Upper lobe of left lung (tissue), 6 donors: ENCODE data around the gene FOXJ2. TPM values are rescaled to one million over a fixed set of nuclear protein-coding genes. Genes with fewer than 3 reads are reported as not detected.
"Not testable (repeated sequence)": the region's sequence is repeated elsewhere in the genome, so short reads cannot be mapped to it uniquely, and the experiment has no call there.

Experiments
- ATAC-seq, 2 donors: fragments of 200-7000 bp; cut with Tn5 transposase; one replicate each; pipeline ENCODE4 v1.9.1; 2022; ENCODE audit warnings: mild to moderate bottlenecking in 2 of 2, moderate library complexity in 2 of 2; ENCODE audit not compliant: low FRiP score in 2 of 2
- DNase-seq, 2 donors: peaks; one replicate each; pipeline ENCODE4 v3.0.0-alpha.2; 2019 to 2020
- H3K27ac ChIP-seq, 4 donors: fragments of 200-600 bp; sonication (generic); one replicate each; pipeline ENCODE4 v1.5.1; 2016 to 2019
- H3K27me3 ChIP-seq, 4 donors: fragments of 200-600 bp; sonication (generic); one replicate each; pipeline ENCODE4 v1.5.1; 2017 to 2019
- H3K36me3 ChIP-seq, 4 donors: fragments of 200-600 bp; sonication (generic); one replicate each; pipeline ENCODE4 v1.5.1; 2016 to 2019
- H3K4me1 ChIP-seq, 4 donors: fragments of 200-600 bp; sonication (generic); one replicate each; pipeline ENCODE4 v1.5.1; 2018 to 2019
- H3K4me3 ChIP-seq, 4 donors: fragments of 200-600 bp; sonication (generic); one replicate each; pipeline ENCODE4 v1.5.1; 2017 to 2019; ENCODE audit warnings: mild to moderate bottlenecking in 2 of 4, moderate library complexity in 1 of 4
- H3K9me3 ChIP-seq, 4 donors: fragments of 200-600 bp; sonication (generic); one replicate each; pipeline ENCODE4 v1.5.1; 2018 to 2019
- EP300 ChIP-seq, 4 donors: sonication (generic); formaldehyde crosslinking; IDR thresholded peaks; one replicate each; pipeline ENCODE4 v1.5.1; 2017; ENCODE audit warnings: antibody characterized with exemption in 4 of 4, control low read depth in 2 of 4
- POLR2A ChIP-seq, 4 donors: fragments of 450-650 bp; IDR thresholded peaks; one replicate each; pipeline ENCODE4 v1.5.1; 2016 to 2017; ENCODE audit warnings: antibody characterized with exemption in 4 of 4, mild to moderate bottlenecking in 2 of 4
- POLR2AphosphoS5 ChIP-seq, 2 donors: sonication (generic); formaldehyde crosslinking; IDR thresholded peaks; one replicate each; pipeline ENCODE4 v1.5.1; 2017; ENCODE audit warnings: antibody characterized with exemption in 2 of 2
- WGBS, 2 donors: methylation state at CpG; one replicate each; pipeline ENCODE4 v1.1.5; 2017 to 2018; 5-methylcytosine and 5-hydroxymethylcytosine counted together
- total RNA-seq, 6 donors: library from RNA; depleted of rRNA in 4 of 6; stranded (reverse); fragments of >200 nt in 4 of 6; gene quantifications; one replicate each; pipeline versions ENCODE4 v1.1.0 to v1.2.1, GENCODE V29; 2016 to 2021
- TF ChIP-seq, protein P1 (sequence below), 6 experiments: fragments of 450-650 bp in 4 of 6; fragments of 200-600 bp in 2 of 6; sonication (generic) in 2 of 6; IDR thresholded peaks; one replicate each; pipeline ENCODE4 v1.5.1; 2016 to 2019; ENCODE audit warnings: antibody characterized with exemption in 6 of 6
- donor health status: DM: no; HTN: no; CAD: no; lungs with moderate emphysema.
- donor health status: DM: no; HTN: yes; CAD: no; lungs with severe emphysema.

FOXJ2 gene
- total RNA-seq, 6 donors from 2014 or later = 14.7 to 25.1 (median 18.4) TPM

DNA sequence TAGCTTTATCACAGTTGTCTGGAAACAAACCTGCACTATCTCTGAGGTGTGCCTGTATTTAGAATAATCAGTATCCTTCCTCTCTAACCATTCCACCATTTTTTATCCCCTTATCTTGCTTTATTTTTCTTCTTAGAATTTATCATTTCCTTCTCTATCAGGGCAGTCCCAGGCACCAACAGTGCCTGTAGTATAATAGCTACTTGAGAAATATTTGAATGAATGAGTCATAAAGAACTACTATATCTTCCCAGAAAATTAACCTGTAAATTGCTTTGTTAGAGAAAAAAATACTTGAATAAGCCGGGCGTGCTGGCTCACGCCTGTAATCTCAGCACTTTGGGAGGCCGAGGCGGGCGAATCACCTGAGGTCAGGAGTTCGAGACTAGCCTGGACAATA is 21.2 kb upstream of the FOXJ2 start:
- no peak for DNase-seq

DNA sequence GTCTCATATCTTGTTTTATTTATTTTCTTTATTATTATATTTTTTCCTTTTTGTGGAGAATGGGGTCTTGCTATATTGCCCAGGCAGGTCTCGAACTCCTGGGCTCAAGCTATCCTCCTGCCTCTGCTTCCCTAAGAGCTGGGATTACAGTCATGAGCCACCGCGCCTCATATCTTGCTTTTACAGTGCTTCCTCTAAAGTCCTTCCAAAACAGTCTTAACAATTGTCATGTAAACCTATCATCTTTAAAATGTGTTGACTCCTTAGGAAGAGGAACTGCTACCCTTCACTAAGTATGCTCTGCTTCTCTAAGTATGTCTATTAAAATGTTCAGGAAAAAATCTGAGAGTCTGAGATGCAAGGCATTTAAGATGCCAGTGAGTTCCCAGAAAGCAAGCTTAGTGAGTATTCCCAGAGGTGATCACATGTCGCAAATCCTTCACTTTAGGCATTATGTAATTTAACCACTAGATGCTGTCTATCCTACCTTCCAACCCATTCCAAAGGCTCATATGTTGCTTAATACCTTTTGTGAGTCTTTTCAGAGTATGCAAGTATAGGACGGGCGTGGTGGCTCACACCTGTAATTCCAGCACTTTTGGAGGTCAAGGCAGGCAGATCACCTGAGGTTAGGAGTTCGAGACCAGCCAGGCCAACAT is 19.7 kb upstream of the FOXJ2 start:
- no peaks in the 10 kb centered on the region for H3K9me3 ChIP-seq
- ATAC-seq = no peak
- no peaks in the 10 kb centered on the region for H3K4me1 ChIP-seq
- TF ChIP-seq, protein P1, sequence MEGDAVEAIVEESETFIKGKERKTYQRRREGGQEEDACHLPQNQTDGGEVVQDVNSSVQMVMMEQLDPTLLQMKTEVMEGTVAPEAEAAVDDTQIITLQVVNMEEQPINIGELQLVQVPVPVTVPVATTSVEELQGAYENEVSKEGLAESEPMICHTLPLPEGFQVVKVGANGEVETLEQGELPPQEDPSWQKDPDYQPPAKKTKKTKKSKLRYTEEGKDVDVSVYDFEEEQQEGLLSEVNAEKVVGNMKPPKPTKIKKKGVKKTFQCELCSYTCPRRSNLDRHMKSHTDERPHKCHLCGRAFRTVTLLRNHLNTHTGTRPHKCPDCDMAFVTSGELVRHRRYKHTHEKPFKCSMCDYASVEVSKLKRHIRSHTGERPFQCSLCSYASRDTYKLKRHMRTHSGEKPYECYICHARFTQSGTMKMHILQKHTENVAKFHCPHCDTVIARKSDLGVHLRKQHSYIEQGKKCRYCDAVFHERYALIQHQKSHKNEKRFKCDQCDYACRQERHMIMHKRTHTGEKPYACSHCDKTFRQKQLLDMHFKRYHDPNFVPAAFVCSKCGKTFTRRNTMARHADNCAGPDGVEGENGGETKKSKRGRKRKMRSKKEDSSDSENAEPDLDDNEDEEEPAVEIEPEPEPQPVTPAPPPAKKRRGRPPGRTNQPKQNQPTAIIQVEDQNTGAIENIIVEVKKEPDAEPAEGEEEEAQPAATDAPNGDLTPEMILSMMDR (IDR thresholded peaks at IDR 0.05) = no peak
- TF ChIP-seq POLR2AphosphoS5 (IDR thresholded peaks at IDR 0.05) = peak in 1 of 2 donors; percentile 16
- DNase-seq = no peak
- H3K27me3 ChIP-seq = peaks cover 0 to 1% (median 0%) of the 10 kb centered on the region in 4 donors
- no peak overlapping the region for H3K4me3 ChIP-seq
- no peaks in the 10 kb centered on the region for H3K36me3 ChIP-seq
- H3K27ac ChIP-seq = no peak overlapping the region
- WGBS, 2 donors = 80 to 85% methylated on average over 7 of the region's 7 CpGs

More for the DNA sequence above, 21.2 kb upstream of the FOXJ2 start:
- Histone ChIP-seq H3K4me1 (no peaks in the 10 kb centered on the region), H3K27me3 (no peaks in the 10 kb centered on the region), H3K4me3 (no peak overlapping the region), H3K9me3 (no peaks in the 10 kb centered on the region), H3K36me3 (no peaks in the 10 kb centered on the region), H3K27ac (no peak overlapping the region)
- 74 to 79% methylated on average over 7 of the region's 7 CpGs for WGBS, 2 donors
- ATAC-seq = no peak
- TF ChIP-seq, protein P1 (IDR thresholded peaks at IDR 0.05) = no peak
- no peak for TF ChIP-seq POLR2AphosphoS5 (IDR thresholded peaks at IDR 0.05)
- no peak for TF ChIP-seq POLR2A (IDR thresholded peaks at IDR 0.05)
- no peak for TF ChIP-seq EP300 (IDR thresholded peaks at IDR 0.05)

DNA sequence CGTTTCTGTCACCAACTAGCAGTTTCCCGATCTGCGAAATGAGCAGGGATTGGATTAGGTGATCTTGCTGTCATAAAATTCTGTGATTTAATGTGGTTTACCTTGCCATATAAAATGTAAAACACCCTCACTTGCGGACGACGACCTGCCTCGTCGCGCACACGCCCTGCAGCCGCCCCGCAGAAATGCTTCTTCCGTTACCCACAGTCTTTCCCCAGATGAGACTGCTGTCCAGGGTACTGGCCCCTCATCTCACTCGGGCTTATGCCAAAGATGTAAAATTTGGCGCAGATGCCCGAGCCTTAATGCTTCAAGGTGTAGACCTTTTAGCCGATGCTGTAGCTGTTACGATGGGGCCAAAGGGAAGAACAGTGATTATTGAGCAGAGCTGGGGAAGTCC is 17.7 kb upstream of the FOXJ2 start:
- Histone ChIP-seq H3K9me3 (no peaks in the 10 kb centered on the region), H3K4me1 (peaks cover 9 to 15% (median 10%) of the 10 kb centered on the region in 4 donors), H3K27me3 (peaks cover 0 to 17% (median 2%) of the 10 kb centered on the region in 4 donors), H3K4me3 (no peak overlapping the region), H3K27ac (no peak overlapping the region), H3K36me3 (no peaks in the 10 kb centered on the region)
- DNase-seq (no peak), ATAC-seq (no peak)
- WGBS, 2 donors = 64 to 69% methylated on average over 18 of the region's 18 CpGs
- no peak for TF ChIP-seq POLR2AphosphoS5 (IDR thresholded peaks at IDR 0.05)
- TF ChIP-seq, protein P1 (IDR thresholded peaks at IDR 0.05) = no peak
- no peak for TF ChIP-seq POLR2A (IDR thresholded peaks at IDR 0.05)
- TF ChIP-seq EP300 (IDR thresholded peaks at IDR 0.05) = no peak

DNA sequence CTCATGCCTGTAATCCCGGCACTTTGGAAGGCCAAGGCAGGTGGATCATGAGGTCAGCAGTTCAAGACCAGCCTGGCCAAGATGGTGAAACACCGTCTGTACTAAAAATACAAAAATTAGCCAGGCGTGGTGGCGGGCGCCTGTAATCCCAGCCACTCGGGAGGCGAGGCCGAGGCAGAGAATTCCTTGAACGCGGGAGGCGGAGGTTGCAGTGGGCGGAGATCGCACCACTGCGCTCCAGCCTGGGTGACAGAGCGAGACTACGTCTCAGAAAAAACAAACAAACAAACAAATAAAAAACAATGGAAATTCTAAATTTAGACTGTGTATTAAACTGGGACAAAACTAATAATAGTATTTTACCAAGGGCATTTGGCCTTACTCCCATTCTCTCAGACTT is 14.3 kb upstream of the FOXJ2 start:
- not testable (repeated sequence) for ATAC-seq, H3K27ac ChIP-seq, H3K36me3 ChIP-seq, H3K9me3 ChIP-seq
- H3K4me1 ChIP-seq = peaks cover 9 to 15% (median 10%) of the 10 kb centered on the region in 4 donors
- peak overlapping the region in 1 of 4 donors; percentile 43 for H3K4me3 ChIP-seq
- 56 to 68% methylated on average over 16 of the region's 16 CpGs for WGBS, 2 donors
- H3K27me3 ChIP-seq = peaks cover 0 to 17% (median 2%) of the 10 kb centered on the region in 4 donors
- DNase-seq = peak in 1 of 2 donors; percentile 45

DNA sequence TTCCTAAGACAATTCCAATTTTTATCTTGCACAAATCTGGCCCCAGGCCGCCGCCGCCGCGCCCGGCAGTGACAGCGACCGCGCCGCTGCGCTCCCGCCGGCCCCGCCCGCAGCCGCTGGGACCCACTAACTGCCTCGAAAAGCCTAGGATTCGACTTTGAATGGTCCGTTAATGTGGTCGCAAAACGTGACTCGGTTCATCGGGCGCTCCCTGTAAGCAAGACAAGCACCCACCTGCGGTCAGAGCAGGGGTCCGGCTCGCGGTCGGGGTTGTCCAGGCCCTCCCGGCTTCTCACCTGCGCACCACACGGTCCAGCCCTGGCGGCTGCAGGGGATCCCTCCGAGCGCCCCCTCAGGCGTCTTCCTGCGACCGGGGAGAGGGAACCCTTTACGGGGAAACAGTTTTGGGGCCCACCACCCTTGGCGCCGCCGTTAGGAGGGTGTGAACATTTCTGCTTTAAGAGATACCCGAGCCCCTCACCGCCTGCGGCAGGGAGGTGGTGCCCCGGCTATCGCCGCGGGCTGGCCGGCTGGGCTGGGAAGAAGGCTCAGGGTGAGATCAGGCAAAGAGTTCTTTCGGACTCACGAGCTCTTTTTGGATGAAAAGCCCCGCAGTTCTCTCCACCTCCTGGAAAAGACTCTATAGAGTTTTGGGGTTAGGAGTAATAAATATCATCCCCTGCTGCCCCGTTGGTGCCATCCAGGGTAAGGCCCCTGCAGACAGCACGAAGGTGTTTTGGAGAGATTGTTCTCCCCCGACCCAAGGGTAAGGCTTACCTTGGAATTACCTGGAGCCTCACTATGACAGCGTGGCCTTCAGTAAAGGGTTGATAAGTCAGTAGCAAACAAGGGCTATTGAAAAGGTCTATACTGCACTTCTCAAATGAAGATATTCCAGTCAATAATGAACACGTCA is 13.6 kb upstream of the FOXJ2 start:
- Histone ChIP-seq H3K9me3 (no peaks in the 10 kb centered on the region), H3K27me3 (peaks cover 0 to 17% (median 2%) of the 10 kb centered on the region in 4 donors), H3K27ac (no peak overlapping the region), H3K4me3 (peak overlapping the region in 3 of 4 donors; percentile 22 to 43 (median 41)), H3K36me3 (no peaks in the 10 kb centered on the region), H3K4me1 (peaks cover 9 to 15% (median 10%) of the 10 kb centered on the region in 4 donors)
- DNase-seq (peak in 1 of 2 donors; percentile 88), ATAC-seq (peak; percentile 52 to 57)
- TF ChIP-seq POLR2AphosphoS5 (IDR thresholded peaks at IDR 0.05) = no peak
- TF ChIP-seq, protein P1 (IDR thresholded peaks at IDR 0.05) = no peak
- TF ChIP-seq POLR2A (IDR thresholded peaks at IDR 0.05) = no peak
- TF ChIP-seq EP300 (IDR thresholded peaks at IDR 0.05) = no peak
- WGBS, 2 donors = 7 to 8% methylated on average over 29 to 41 of the region's 58 CpGs
